NCI-H146 (cell line): ENCODE measurements around the gene IL1RAPL1.

ENCODE experiments used
- DNase-seq: peaks from one replicate; lab custom pipeline; 2025; lab: John Stamatoyannopoulos, UW

Gene IL1RAPL1

GRCh38 chrX:28979877-28980276 is 392.6 kb downstream of the IL1RAPL1 start:
- no peak for DNase-seq

DNA sequence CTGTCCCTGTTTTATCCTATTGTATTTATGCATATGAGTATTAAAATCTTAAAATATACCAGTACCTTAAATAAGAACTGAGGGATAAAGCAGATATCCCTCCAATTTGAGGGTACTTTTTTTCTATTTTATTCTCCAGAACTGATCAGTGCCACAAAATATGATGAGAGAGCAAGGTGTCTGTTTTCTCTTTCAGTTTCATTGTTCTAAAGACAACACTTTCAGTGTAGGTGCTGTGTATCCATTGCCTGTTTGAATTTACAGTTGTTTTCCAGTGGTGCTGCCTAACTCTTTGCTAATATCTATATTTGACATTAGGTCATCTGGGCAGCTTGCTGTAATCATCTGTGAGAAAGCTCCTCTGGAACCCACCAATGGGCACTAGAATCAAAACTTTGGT is 394.7 kb downstream of the IL1RAPL1 start:
- DNase-seq: no peak

- no peak for DNase-seq
These were observed 401.0 kb downstream of the IL1RAPL1 start for GRCh38 chrX:28988246-28988645.

DNA sequence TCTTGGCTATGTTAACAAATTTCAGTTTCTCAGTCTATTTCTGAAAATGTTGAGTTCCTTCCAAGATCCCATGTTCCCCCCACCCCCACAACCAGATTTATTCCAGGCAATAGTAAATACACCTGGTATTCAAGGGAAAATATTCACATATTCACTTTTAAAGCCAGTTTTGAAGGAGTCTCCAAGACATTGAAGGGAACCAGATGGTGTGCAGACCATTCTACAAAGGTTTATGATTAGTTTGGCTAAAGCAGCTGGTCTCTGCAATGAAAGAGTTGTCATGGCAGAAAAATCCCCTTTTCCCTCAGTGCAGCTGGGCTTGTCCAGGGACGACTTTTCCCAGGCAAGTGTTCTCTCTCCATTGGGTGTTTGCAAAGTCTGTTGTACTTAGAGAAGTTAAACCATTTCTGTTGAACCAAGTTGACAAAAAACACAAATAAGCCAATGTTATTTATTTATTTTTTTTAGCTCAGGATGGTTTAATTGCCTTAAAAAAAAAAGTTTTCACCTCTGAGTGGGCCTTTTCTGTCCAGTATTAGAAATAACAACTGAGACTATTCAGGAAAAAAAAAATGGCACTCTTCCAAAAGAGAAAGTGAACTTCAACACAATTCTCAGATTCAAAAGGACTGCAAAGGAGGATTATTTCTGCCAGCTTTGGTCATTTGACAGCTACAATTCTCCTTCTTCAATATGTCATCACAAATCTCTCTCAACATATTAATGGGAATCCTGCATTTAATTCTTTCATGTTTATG is 410.6 kb downstream of the IL1RAPL1 start:
- DNase-seq: no peak

GRCh38 chrX:28998609-28999135 is 411.4 kb downstream of the IL1RAPL1 start:
- no peak for DNase-seq

DNA sequence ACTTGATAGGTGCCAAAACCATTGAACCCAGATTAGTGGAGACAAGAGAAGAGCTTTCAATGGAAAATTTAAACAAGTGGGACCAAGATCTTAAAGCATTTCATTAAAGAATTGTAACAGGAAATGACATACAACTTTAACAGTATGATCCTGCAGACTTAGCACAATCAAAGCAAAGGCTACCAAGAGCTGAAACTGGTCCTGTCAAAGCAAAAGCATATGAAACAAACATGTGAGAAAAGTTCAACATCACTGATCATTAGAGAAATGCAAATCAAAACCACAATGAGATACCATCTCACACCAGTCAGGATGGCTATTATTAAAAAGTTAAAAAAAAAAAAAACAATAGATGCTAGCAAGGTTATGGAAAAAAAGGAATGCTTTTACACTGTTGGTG is 425.6 kb downstream of the IL1RAPL1 start:
- DNase-seq: no peak

DNA sequence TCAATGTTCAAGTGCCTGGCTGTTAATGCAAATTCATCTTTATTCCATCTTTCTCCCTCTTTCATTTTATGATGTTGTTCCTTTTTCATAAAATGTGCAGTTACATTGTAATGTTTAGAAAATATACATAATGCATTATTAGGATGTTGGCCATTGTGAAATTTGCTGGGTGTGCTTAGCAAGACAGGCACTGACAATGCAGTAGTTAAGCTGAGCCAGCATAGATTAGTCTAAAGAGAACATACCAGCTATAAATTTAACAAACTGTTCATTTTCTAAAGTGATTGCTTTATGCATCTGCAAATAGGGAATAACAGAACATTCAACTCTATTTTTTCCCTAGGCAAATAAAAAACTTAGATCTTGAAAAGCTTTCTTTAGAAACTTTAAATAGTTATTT is 436.0 kb downstream of the IL1RAPL1 start:
- DNase-seq: no peak

- no peak for DNase-seq
These were observed 437.6 kb downstream of the IL1RAPL1 start for GRCh38 chrX:29024871-29025270.

- DNase-seq: no peak
These were observed 452.3 kb downstream of the IL1RAPL1 start for GRCh38 chrX:29039501-29039900.

DNA sequence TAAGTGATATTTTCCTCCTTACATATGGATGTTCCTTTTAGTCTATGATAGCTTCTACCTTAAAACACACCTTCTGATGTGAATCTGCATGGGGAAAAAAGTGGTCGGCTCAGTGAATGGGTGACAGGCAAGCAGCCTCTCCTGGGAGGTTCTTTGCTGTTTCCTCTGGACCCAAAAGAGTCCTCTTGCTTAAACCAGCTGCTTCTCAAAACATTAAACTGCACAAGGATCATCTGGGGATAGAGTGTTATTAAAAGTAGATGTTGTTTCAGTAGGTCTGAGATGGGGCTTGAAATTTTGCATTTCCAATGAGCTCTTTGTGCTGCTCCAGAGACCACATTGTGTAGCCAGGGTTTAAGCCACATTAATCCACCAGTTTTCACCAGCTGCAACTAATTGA is 452.9 kb downstream of the IL1RAPL1 start:
- DNase-seq: no peak

GRCh38 chrX:29042341-29042740 is 455.1 kb downstream of the IL1RAPL1 start:
- no peak for DNase-seq

DNA sequence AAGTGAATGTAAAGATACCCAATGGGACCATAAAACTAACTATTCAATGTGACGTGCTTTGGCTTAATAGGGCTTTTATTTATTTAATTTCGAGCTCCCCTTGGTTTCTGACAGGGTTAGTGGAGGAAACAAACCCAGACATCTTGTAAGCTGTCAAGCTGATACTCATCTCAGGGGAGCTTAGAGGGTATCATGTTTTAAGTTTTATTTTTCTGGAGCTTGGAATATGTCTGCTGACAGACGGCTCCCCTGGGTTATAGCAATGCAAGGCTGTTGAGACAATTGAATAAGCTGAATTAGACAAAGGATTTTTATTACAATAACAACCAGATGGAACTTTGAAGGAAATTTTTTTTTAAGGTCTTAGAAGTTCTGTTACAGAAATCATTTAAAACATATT is 456.5 kb downstream of the IL1RAPL1 start:
- DNase-seq: no peak

DNA sequence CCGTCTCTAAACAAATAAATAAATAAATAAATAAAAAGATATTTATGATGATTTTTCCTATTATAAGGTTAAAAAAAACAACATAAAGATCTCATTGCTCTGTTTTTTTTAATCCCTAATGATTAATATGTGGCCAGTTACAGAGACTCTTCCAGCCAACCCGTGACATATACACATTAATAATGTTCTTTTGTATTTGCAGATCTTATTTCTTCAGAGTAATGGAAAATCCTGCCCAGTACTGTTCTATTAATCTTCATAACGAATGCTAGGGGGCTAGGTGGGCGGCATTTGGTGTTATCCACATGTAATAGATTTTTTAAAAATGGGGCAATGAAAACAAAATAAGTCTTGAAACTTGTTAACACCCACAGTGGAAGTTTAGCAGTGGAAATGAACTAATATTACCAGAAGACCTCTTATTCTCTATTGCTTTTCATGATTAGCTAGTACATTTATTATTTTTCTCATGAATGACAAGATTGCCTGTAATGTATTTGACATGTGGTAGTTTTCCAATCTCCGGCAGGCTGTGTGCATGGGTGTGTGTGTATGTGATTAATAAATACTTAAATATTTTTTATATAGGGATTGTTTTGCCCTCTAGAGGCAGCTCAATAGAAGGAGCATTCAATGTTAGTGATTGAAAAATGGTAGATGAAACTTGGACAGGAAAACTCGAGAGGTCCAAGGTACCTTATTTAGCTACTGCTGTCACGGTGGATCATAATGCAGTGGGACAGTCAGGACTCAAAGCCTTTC is 457.4 kb downstream of the IL1RAPL1 start:
- no peak for DNase-seq

DNA sequence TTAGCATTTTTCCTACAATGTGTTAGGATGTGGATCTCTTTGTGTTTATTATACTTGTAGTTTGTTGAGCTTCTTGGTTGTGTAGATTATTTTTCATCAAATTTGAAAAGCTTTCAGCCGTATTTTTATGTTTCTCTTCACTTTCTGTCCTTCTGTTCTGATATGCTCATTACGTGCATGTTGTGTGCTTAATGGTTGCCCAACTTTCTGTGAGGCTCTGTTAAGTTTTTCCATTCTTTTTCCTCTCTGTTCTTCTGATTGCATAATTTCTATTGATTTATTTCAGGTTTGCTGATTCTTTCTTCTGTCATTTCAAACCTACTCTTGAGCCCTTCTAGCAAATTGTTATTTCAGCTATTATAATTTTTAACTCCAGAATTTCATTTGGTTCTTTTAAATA is 478.2 kb downstream of the IL1RAPL1 start:
- no peak for DNase-seq

DNA sequence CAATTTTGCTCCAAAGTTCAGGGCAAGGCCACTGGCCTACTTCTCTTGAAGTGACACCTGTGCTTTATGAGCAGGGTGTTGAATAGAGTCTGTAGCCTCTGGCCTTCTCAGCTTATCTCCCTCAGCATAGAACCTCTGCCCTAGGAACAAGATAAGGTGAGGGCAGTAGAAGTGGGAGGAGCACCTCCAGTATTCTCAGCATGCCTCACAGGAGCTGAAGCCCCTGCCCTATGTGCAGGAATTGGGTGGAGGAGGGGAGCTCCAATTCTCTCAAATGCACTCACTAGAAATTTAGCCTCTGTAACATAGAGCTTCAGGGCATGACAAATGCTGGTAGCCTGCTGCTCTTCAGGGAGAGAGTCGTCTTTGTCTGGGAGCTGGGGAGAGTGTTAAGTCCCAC is 479.3 kb downstream of the IL1RAPL1 start:
- no peak for DNase-seq

- DNase-seq: no peak
These were observed 480.1 kb downstream of the IL1RAPL1 start for GRCh38 chrX:29067351-29067750.

DNA sequence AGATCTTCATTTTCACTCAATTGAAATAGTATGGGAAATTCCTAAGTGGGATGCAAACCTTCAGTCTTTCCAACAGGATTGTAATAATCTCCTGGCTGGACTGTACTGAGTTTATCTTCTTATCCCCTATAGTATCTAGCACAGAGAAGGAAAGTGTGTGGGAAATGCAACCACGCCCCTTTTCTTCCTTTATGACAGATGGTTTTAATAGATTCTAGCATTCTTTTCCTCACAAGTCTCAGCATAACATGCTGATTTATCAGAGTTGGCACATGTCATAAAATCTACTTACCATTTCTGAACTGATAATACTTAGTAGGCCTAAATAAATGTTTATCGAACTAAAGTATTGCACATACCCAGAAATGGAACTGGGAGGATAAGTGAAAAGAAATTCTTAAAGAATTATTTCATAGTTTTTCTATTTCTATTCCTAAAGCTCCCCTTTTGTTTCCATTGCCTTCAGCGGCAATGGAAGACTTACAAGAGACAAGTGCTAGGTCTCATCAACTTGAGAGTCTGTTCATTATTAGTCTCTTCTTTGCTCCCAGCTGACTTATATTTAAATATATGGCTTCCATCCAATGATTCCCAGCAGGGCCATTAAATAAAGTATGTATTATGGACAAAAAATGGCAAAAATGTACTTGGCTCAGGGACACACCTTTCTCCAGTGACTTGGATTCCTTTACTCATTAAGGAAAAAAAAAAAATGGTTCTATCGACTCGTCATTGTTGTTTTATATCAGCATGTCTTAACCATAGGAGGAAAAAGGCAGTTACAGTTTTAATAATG is 484.5 kb downstream of the IL1RAPL1 start:
- DNase-seq: no peak

DNA sequence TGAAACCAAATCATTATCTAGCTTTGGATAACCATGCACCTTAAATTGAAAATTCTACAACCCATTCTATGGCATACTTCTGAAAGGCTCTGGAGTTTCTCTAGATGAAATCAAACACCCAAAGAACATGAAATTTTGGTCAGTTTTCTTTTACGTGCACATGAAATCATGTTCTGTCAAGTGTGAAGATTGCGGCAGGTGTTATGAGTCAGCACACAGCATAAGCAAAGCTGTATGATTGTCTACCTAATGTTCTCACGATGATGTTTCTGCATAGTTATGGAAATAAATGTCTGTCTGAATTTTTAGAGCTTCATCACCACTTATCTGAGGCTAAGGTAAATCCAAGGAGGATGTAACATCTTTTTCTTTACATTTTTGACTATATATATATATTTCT is 495.3 kb downstream of the IL1RAPL1 start:
- no peak for DNase-seq

DNA sequence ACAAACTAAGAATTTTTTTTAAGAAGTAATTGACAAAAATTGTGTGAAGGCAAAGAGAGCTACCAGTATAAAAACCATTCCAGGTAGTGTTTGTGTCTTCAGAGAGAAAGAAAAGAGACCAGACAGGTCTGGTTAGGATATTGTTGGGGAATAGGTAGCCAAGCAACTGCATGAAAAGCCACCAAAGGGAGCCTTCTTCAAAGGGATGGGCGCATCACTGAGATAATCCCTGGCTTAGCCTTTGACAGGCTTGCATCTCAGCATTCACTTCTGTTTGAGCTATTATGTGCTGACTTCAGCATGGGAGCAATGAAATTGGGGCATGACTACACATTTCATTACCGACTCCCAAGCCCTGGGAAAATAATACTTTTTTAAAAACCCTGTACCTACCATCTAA is 496.6 kb downstream of the IL1RAPL1 start:
- DNase-seq: no peak

- no peak for DNase-seq
These were observed 503.6 kb downstream of the IL1RAPL1 start for GRCh38 chrX:29090811-29091210.

DNA sequence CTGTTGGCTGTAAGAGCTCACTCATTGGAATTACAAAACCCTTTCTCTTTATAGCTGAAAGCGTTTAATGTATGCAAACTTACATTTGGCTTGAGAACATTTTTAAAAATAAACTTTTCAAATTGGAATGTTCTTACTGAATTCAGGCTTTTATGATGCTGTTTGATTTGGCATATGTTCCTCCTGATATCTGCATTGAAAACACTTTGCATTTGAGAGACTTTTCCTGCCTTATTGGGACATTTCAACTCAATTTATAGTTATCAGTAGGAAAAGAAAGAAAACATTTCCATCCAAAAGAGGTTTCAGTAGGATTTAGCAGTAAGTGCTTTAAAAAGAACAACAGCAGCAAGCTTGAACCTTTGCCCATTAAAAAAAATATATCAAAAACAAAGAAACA is 520.0 kb downstream of the IL1RAPL1 start:
- no peak for DNase-seq

DNA sequence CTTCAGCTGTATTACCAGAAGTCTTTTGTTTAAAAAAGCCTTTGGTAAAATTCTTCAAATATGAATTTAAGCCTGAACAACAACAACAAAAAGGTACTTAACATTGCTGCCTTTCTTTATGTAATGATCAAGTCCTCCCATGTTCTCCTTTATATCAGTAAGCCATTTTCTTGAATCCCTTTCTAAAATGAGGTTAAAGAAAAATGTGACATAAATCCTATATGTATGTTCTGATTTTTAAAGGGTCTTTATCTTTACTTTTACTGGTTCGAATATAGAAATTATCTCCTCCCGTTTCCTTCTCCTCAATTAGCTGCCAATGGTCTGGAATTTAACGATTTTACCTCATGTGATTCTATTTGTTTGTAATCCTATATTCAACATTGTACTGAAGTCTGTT is 522.8 kb downstream of the IL1RAPL1 start:
- DNase-seq: no peak

GRCh38 chrX:29113221-29113620 is 526.0 kb downstream of the IL1RAPL1 start:
- no peak for DNase-seq
